NK-92 (cell line): ENCODE results near the gene N4BP2L2.

Experiments used
- DNase-seq: peaks from one replicate; lab custom pipeline; 2025; ENCODE audit not compliant: unreplicated experiment; lab: John Stamatoyannopoulos, UW

The N4BP2L2 gene

GRCh38 chr13:32530841-32531253 is 7.7 kb downstream of the N4BP2L2 start:
- no peak for DNase-seq

DNA sequence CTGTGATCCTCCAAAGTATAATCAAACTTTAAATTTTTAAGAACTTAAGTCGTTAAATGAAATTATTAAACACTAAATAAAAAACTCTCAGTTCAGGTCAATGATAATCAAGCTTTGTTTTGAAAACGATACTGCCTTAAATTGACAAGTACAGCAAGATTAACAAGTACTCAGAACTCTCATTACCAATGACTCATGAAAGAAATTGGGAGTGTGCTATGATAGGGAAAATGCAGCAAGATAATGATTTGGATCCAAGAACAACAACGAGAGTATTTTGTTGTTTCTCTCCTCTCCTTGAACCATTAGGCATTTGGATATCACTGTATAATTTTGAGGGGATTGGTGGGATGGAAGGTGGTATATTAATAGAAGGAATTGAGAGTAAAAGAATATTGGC is 10.2 kb downstream of the N4BP2L2 start:
- no peak for DNase-seq

GRCh38 chr13:32527151-32527550 is 11.4 kb downstream of the N4BP2L2 start:
- no peak for DNase-seq

GRCh38 chr13:32525766-32526165 is 12.8 kb downstream of the N4BP2L2 start:
- DNase-seq: no peak

DNA sequence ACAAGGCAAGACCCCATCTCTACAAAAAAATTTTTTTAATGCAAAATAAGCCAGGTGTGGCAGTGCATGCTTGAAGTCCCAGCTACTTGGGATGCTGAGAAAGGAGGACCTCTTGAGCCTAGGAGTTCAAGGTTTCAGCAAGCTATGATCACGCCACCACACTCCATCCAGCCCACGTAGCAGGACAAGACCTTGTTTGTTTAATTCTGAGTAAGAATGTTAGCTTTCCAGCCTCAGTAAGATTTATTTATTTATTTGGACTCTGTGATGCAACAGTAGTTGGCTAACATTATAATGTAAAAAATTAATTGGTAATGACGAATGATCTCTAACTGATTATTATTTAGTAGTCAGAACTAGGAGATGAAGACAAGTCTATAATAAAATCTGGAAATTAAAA is 23.3 kb downstream of the N4BP2L2 start:
- no peak for DNase-seq

DNA sequence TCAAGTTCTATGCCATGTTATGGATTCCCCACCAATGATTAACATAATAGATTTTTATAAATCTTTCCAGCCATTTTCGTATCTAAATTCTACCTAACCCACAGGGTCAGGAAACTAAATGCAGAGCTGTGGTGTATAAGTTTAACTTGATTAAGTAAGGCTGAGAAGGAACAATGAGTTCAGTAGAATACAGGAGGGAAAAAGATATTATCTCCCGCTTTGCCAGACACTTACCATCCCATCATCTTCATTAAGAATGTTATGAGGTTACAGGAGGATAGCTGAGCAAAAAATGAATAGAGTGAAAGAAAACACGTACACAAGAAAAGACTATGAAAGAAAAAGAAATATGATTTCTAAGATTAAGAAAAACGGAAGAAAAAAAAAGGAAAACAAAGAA is 27.1 kb downstream of the N4BP2L2 start:
- no peak for DNase-seq

DNA sequence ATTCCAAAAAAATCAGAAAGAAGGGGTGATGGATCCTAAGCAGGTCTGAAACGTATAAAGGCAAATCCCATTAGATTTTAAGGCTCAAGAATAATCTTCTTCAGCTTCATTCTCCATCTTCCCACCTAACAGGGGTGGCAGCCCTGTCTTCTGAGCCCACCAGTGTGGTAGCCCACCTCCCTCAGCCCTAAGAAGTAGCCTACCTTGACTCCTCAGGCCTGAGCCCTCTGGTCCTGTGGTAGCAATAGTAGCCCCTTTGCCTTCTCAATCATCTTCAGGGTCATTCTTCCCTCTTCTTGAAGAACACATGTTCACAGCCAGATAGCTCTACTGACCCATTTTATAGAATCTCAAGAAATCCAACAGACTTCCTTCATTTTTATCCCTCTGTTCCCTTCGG is 33.7 kb downstream of the N4BP2L2 start:
- DNase-seq: no peak

GRCh38 chr13:32504263-32504662 is 34.3 kb downstream of the N4BP2L2 start:
- DNase-seq: no peak

DNA sequence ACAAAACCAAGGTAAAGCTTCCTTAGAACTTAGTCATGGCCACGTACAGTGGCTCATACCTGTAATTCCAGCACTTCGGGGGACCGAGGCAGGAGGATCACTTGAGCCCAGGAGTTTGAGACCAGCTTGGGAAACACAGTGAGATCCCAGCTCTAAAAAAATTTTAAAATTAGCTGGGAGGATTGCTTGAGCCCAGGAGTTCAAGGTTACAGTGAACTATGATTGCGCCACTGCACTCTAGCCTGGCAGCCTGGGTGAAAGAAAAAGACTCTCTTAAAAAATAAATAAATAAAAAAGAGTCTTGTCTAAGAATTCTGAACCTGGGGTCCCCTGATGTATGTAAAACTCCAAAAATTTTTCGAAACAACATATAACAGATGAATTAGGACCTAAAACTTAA is 34.9 kb downstream of the N4BP2L2 start:
- no peak for DNase-seq

DNA sequence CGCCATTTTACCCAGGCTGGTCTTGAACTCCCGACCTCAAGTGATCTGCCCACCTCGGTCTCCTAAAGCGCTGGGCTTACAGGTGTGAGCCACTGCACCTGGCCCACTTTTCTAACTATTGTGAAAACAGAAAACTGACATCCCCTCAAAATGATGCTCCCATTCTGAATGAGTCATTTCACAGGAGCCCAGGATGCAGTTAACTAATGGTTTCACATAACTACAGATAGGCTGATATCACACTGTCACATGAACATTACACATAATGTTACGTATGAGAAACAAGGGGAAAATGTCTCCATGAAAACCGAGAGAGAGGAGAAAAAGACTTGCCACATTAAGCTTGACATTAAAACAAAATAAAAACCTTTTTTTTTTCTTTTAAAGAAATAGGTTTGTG is 37.5 kb downstream of the N4BP2L2 start:
- DNase-seq: no peak

GRCh38 chr13:32499538-32500210 is 38.9 kb downstream of the N4BP2L2 start:
- no peak for DNase-seq

- DNase-seq: no peak
Measured at GRCh38 chr13:32497589-32497988, 41.0 kb downstream of the N4BP2L2 start.

DNA sequence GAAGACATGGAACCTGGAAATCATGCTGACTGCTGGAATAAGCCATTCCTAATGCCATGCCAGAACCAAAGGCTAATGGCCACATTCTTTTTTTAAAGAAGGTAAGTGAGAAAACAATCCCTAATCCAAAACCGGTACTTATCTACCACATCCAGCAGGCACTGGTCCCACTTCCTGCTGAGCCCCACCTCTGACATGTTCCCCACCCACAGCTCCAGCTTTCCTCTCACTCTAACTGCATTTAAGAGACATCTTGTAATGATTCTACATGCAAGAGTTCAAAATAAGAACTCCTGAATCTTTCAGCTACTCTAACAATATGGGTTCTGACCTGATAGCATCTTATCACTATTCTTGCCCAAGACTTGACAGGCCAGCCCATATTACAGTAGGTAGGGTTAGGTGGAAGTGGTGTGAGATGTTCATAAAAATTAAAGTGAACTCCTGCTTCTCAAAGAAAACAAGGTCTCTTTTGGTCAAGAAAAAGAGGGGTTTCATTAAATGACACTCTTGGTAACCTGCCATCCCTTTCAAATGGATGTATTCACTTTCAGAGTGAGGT is 41.9 kb downstream of the N4BP2L2 start:
- no peak for DNase-seq

- no peak for DNase-seq
Measured at GRCh38 chr13:32495841-32496240, 42.8 kb downstream of the N4BP2L2 start.

DNA sequence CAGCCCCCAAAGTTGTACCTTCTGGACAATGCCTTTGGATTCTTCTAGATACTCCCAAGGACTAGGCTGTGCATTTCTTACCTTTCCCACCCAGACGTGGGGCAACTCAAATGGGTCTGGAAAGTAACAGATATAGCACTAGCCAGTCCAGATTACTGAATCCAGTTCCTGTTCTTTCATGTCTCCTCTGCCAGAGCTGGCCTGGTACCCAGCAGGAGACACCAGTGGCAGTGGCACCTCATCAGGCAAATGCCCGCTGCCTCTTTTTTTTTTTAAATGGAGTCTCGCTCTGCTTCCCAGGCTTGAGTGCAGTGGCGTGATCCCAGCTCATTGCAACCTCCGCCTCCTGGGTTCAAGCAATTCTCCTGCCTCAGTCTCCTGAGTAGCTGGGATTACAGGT is 43.2 kb downstream of the N4BP2L2 start:
- no peak for DNase-seq

- no peak for DNase-seq
Measured at GRCh38 chr13:32491028-32491427, 47.6 kb downstream of the N4BP2L2 start.

- DNase-seq: no peak
Measured at GRCh38 chr13:32476892-32477291, 61.7 kb downstream of the N4BP2L2 start.

GRCh38 chr13:32476021-32476731 is 62.4 kb downstream of the N4BP2L2 start:
- no peak for DNase-seq

GRCh38 chr13:32474999-32475792 is 63.4 kb downstream of the N4BP2L2 start:
- no peak for DNase-seq

DNA sequence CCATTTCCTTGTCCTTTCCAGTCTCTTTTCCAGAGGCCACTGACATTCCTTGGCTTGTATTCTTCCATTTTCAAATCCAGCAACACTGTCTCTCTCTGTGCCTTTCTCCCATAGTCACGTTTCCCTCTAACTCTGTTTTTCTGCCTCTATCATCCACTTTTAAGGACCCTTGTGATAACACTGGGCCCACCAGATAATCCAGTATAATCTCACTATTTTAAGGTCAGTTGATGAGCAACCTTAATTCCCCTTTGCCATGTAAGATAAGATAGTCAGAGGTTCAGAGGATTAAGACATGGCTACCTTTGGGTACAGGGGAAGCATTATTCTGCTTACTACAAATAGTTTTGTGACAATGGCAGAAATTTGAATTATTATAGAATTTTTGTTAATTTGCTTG is 64.9 kb downstream of the N4BP2L2 start:
- no peak for DNase-seq

DNA sequence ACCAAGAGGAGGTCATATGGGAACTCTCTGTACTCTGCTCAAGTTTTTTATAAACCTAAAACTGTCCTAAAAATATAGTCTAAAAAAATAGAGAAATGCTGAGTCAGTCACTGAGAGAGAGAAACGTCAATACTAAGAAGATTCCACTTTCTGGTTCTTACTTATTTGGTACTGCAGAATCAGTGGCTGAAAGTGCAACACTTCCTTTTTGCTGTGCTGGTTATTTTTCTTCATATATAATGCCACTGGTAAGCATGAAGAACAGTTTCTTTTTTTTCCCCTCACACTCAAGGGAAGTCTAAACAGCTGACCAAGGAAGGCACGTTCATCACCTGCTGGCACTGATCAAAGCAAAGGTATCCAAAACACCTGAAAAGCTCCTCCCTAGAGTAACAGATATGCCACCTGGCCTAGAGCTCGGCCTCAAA is 66.4 kb downstream of the N4BP2L2 start:
- no peak for DNase-seq
